Measurements from ENCODE around the gene MYH6. TPM values are rescaled to one million over a fixed set of nuclear protein-coding genes. Genes with fewer than 3 reads are reported as not detected.
"Not testable (repeated sequence)": the region's sequence is repeated elsewhere in the genome, so short reads cannot be mapped to it uniquely, and the experiment has no call there.

The MYH6 gene
- total RNA-seq, 1 experiment from 2014 or later: 0.07 TPM

GRCh38 chr14:23456883-23457586 is 49.0 kb upstream of the MYH6 start:
- not testable (repeated sequence) for H4K20me1 ChIP-seq (ENCODE audit: control insufficient read depth, insufficient read depth, insufficient read length); H3K27ac Mint-ChIP-seq; H3K27me3 ChIP-seq (ENCODE audit: insufficient read depth, low read length); H3K9ac ChIP-seq (ENCODE audit: extremely low read depth, insufficient read length, low read length); H2AFZ ChIP-seq (ENCODE audit: low read length); H3K4ac ChIP-seq (ENCODE audit: low read depth, low read length); H3K4me1 Mint-ChIP-seq; H4K5ac ChIP-seq (ENCODE audit: insufficient read length, low read depth, low read length); H3K27ac ChIP-seq (ENCODE audit: insufficient read length, low read depth, low read length); H3K23me2 ChIP-seq (ENCODE audit: insufficient read length, low read depth, low read length, poor library complexity, severe bottlenecking); H3K14ac ChIP-seq (ENCODE audit: insufficient read depth, low read length); H2BK20ac ChIP-seq (ENCODE audit: low read depth, low read length, poor library complexity, severe bottlenecking); H3K4me2 ChIP-seq (ENCODE audit: insufficient read depth, insufficient read length, low read length); H3K9me3 Mint-ChIP-seq; H3K79me2 ChIP-seq (ENCODE audit: insufficient read depth, low read length); DNase-seq; H3K23ac ChIP-seq (ENCODE audit: insufficient read length, low read depth, low read length); H4K8ac ChIP-seq (replicated peaks; ENCODE audit: insufficient read length, low read depth, low read length); H2AK5ac ChIP-seq (ENCODE audit: insufficient read length, low read length); H3K79me1 ChIP-seq (ENCODE audit: insufficient read depth, low read depth, low read length, poor library complexity, severe bottlenecking); H4K91ac ChIP-seq (ENCODE audit: insufficient read length, low read depth, low read length); H2BK15ac ChIP-seq (ENCODE audit: low read depth, low read length); H3K4me1 ChIP-seq (ENCODE audit: insufficient read depth, low read length); H3K18ac ChIP-seq (ENCODE audit: insufficient read length, low read depth, low read length); H3K56ac ChIP-seq (ENCODE audit: insufficient read length, low read depth, low read length); H3K9me3 ChIP-seq (ENCODE audit: control insufficient read depth, low read depth, low read length); H3K4me3 Mint-ChIP-seq; H2BK5ac ChIP-seq (ENCODE audit: insufficient read length, low read length); H2BK12ac ChIP-seq (ENCODE audit: insufficient read length, low read depth, low read length); H3K36me3 Mint-ChIP-seq (ENCODE audit: insufficient read depth in 1 of 3, low read depth in 3 of 3); H2BK120ac ChIP-seq (ENCODE audit: low read depth, low read length, poor library complexity, severe bottlenecking); H3T11ph ChIP-seq (ENCODE audit: low read length)
- TF ChIP-seq CTCF (conservative IDR thresholded peaks at IDR 0.05): peak; percentile 62
- no CpG with 5 or more reads among the region's 11 CpGs for WGBS (ENCODE audit: extremely low coverage, insufficient read length, low lambda C conversion rate)
- H3K27me3 Mint-ChIP-seq (ENCODE audit: low read depth): peaks cover 13% of the 10 kb centered on the region
